Activated CD4-positive, alpha-beta T cell treated with anti-CD3 and anti-CD28 coated beads, Interleukin-2, amount 50 U/mL, for 48 hours (primary cell): Measurements from ENCODE around the gene CSKMT.
"Not testable (repeated sequence)": the region's sequence is repeated elsewhere in the genome, so short reads cannot be mapped to it uniquely, and the experiment has no call there.

Experiments used
- DNase-seq, 2 experiments: peaks; one replicate each; pipeline ENCODE4 v3.0.0-alpha.2; 2020

Gene CSKMT, protein sequence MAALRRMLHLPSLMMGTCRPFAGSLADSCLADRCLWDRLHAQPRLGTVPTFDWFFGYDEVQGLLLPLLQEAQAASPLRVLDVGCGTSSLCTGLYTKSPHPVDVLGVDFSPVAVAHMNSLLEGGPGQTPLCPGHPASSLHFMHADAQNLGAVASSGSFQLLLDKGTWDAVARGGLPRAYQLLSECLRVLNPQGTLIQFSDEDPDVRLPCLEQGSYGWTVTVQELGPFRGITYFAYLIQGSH

GRCh38 chr11:62665075-62665598 lies at the start of gene CSKMT, which contains the start of gene C11orf98:
CSKMT (plus strand) TSS chr11:62665312; CDS start chr11:62665880, 568 bp downstream.
C11orf98 (minus strand) TSS chr11:62665210; CDS start chr11:62665169, 41 bp downstream.
- peak; percentile 96 to 97 for DNase-seq

GRCh38 chr11:62615521-62615920 lies 49.6 kb upstream of the CSKMT start:
- no peak for DNase-seq

DNA sequence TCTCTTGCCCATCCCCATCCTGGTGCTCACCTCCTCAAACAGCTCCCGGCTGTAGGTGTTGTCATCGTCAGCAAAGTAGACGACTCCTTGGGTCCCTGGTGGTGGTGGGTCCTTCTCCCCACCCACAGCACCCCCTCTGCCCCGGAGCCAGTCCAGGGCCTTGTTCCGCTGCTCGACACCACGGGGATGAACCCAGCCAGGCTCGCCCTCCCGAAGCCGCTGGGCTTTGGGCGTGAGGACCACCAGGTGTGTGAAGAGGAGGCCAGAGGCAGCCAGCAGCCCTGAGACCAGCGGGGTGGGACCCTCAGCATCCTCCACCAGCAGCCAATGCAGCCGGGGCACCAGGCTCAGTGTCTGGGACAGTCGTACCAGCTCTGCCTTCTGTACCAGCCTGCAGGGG lies 48.2 kb upstream of the CSKMT start:
- not testable (repeated sequence) for DNase-seq

DNA sequence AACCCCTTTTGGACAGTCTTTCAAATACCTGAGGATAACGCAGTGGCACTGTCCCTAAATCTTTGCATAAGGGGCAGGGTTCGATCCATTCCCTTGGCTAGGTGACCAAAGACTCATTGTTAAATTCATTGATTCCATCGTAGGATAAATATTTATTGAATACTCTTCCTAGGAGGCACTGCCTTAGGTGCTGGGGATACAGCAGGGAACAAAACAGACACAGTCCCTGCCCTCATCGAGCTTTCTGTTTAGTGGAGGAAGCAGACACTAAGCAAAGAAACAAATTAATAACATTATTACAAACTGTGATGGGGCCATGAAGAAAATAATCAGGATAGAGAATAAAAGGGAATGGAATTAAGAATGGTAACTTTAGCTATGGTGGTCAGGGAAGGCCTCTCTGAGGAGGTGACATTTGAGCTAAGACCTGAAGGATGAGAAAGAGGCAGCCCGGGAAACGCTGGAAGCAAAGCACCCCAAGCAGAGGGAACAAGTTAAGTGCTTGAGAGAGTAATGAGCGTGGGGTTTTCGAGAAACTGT lies 44.0 kb upstream of the CSKMT start:
- DNase-seq = no peak

- DNase-seq = peak; percentile 96 to 97
Measured at GRCh38 chr11:62621567-62622470, 43.3 kb upstream of the CSKMT start, which contains the start of gene B3GAT3. B3GAT3 (minus strand) TSS chr11:62621986; CDS start chr11:62621947, 39 bp downstream.

DNA sequence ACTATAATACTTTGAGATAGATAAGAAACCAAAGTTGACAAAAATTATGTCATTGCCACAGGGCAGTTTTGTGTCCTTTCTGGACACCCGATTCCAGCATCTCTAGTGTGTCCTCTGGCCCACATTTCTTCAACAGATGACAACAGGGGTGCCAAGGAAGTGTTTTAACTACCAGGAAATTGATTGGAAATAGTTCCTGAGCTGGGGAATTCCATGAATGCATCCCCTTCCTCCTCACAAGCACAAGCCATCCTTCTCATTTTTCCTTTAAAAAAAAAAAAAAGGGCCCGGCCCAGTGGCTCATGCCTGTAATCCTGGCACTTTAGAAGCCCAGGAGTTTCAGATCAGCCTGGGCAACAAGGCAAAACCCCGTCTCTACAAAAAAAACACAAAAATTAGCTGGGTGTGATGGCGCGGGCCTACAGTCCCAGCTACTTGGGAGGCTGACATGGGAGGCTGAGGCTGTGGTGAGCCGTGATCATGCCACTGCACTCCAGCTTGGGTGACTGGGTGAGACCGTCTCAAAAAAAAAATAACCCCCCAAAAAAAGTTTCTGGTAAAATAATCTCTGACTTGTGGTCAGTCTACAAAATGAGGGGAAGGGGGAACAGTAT lies 42.5 kb upstream of the CSKMT start:
- DNase-seq = no peak

DNA sequence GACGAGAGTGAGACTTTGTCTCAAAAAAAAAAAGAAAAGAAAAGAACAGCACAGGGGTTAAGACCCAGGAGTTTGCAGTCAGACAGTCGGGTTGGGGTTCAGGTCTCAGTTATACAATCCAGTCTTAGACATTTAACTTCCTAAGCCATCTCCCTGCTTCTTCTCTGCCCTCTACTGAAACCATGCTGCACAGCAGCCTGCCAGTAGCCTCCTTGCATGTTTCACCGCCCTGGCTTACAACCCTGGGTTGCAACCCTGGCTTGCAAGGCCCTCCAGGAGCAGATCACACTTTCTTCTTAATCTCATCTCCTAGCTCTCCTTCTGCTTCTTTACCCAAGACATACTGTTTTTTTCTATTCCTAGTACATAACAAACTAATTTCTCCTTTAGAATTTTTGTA lies 37.4 kb upstream of the CSKMT start:
- DNase-seq = no peak

- DNase-seq = no peak
Measured at GRCh38 chr11:62632492-62632891, 32.6 kb upstream of the CSKMT start.

DNA sequence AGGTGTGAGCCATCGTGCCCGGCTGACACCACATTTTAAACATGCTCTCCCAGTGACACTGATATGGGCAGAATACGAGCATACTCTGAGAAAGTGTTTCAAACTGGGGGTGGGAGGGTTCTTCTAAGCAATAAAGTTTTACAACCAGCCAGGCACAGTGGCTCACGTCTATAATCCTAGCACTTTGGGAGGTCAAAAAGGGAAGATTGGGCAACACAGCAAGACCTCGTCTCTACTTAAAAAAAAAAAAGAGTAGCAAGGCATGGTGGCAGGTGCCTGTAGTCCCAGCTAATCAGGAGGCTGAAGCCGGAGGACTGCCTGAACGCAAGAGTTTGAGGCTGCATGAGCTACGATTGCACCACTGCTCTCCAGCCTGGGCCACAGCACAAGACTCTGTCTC lies 20.9 kb upstream of the CSKMT start:
- DNase-seq = no peak

DNA sequence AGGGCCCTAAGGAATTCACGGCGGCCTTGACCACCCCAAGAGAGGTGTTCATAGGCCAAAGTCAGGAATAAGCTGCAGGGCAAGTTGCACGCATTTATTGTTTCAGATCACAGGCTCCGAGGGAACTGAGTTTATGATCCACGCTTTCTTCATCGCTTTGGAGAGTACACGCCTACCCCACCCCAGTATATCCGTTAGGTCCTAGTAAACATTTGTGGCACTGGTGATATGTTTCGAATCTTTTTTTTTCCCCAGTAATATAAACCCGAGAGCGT lies 19.5 kb upstream of the CSKMT start:
- DNase-seq = no peak

GRCh38 chr11:62645946-62646824 lies 18.9 kb upstream of the CSKMT start, which contains the start of gene GANAB:
GANAB (minus strand) TSS chr11:62646613; CDS start chr11:62646599, 14 bp downstream.
- peak; percentile 100 for DNase-seq

DNA sequence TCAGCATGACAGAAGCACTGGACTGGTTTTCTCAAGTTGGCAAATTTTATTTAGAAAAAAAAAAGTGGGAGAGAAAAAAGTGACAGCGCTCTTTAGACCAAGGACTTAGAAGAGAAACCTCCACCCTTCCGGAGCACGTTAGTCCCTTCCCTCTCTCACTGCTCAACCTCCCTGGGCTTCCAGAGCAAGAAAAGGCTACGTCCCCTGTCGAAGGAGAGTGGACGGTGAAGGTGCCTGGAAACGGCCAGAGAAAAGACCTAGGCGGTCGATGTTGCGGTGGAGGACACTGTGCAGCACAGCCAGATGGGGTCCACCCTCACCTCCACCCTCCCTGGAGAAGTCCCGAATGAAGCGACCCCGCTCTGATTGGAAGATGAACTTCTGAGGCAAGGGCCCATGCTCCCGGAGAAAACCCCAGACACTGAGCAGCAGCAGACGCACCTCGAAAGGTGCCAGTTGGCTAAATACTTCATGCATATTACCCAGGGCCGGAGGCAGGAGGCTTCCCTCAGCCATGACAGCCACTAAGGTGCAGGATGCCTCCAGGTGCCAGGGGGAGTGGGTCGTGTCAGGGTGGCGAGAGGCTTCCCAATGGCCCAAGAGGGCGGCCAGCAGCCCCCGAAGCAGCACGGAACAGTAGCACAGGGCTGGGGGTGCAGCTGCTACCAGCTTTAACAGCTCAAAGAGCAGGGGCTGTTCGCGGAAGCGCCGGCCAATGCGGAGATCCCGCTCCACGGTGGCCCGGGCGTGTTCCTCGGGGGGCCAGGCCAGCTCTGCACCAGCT lies 18.1 kb upstream of the CSKMT start:
- no peak for DNase-seq

DNA sequence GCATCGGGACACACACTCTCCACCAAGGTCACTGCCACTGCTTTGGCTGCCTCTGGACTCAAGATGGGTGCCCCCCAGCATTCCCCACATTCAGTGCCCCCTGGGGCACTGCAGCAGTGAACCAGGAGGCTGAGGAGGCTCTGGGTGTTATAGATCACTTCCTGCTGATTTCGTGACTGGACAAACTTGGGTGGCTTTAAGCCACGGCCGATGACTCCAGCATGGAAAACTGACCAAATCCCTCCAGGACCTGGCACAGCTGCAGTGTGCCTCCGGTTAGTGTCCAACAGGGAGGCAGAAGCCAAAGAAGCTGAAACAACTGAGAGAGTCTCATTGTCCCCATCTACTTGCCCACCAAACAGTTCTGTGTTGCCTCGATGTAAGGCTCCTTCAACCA lies 17.5 kb upstream of the CSKMT start:
- DNase-seq = no peak

GRCh38 chr11:62648185-62648966 lies 16.7 kb upstream of the CSKMT start:
- no peak for DNase-seq

DNA sequence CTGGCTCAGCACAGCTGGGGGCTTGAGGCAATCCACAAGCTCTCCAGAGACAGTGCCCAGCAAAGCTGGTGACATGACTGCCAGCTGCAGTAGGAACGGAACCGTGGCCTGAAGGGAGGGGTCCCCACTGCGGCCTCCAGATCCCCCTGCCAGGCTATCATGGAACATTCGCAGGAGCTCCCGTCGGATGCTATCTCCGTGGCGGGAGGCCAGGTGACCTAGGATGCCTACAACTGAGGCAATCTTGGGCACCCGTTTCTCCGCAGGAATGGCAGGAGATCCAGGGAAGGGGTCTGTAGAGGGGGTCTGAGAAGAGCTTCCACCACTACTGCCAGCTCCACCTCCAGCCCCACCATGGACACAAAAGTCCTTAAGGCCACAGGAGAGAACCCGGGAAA lies 16.1 kb upstream of the CSKMT start:
- no peak for DNase-seq

DNA sequence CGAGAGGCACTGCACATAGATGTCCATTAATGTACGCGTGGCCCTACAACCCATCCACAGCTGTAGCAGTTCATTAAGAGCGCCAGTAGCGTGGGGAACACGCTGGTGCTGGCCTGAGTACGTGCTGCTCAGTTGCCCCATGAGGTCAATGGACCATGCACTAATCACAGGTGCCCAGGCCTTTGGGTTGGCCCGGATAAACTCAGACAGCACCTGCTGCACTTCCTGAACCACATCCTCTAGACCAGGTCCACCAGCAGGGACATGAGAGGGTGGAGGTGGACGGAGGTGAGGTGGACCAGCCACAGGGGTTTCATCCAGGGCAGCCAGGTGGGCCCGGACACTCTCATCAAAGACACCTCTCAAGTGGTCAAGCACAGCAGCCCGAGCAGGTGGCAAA lies 15.6 kb upstream of the CSKMT start:
- no peak for DNase-seq

DNA sequence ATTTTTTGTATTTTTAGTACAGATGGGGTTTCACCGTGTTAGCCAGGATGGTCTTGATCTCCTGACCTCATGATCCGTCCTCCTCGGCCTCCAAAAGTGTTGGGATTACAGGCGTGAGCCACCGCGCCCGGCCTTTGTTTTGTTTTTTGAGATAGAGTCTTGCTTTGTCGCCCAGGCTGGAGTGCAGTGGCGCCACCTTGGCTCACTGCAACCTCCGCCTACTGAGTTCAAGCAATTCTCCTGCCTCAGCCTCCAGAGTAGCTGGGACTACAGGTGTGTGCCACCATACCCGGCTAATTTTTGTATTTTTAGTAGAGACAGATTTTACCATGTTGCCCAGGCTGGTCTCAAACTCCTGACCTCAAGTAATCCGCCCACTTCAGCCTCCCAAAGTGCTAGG lies 14.8 kb upstream of the CSKMT start:
- DNase-seq = not testable (repeated sequence)

- DNase-seq = peak in 1 of 2 experiments; percentile 32
Measured at GRCh38 chr11:62652161-62653006, 12.7 kb upstream of the CSKMT start.

- no peak for DNase-seq
Measured at GRCh38 chr11:62654297-62654696, 10.8 kb upstream of the CSKMT start.
